NCI-H526 (cell line): Measurements from ENCODE around the gene CFAP91.
"Not testable (repeated sequence)": the region's sequence is repeated elsewhere in the genome, so short reads cannot be mapped to it uniquely, and the experiment has no call there.

ENCODE experiments used
- DNase-seq, 2 experiments: peaks; one replicate each; lab custom pipeline; 2025; lab: John Stamatoyannopoulos, UW

CFAP91 gene

DNA sequence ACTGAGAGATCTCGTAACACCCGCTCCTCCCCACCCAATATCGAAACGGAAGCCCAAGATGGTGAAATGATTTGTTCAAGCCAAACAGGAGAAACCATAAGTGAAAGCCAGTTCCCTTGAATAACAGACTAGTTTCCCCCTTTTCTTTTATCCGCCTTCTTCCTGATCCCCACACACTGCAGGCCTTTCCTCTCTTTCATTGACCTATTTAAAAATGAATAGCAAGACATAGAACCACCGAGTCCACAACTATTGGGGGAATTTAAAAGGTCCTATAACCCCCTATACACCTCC is 25.2 kb upstream of the CFAP91 start:
- no peak for DNase-seq

GRCh38 chr3:119678209-119678608 is 24.6 kb upstream of the CFAP91 start:
- DNase-seq = not testable (repeated sequence)

- no peak for DNase-seq
Measured at GRCh38 chr3:119679874-119680273, 22.9 kb upstream of the CFAP91 start.

DNA sequence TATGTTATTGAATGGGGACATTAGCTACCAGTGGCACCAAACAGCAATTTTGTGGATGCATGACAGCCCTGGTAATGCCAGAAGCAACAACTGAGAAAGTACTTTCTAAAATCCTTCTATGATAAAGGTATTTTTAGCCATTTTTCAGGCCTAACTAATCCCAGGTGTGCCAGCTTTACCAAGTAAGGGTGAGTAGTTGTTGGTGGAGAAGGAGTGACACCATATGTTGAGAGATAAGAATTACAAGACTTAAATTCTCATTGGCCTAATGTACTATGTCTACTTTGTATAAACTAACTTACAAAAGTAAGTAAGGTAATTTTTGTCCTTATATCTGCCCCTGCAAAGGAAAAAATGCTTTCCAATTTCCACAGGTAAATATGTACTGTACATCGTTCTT is 21.5 kb upstream of the CFAP91 start:
- peak; percentile 1 to 37 for DNase-seq

DNA sequence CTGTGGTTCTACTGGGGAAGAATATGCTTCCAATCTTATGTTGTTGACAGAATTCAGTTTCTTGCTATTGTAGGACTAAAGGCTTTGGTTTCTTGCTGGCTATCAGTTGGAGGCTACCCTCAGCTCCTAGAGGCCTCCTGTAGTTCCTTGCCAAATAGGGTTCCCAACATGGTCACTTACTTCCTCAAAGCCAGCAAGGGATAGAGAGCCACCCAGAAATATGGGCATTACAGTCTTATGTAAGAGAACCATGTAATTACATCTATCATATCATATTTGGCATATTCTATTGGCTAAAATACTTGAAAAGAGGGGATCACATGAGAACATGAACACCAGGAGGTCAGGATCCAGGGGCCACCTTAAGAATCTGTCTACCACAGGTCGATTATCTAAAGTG is 19.4 kb upstream of the CFAP91 start:
- DNase-seq = no peak

DNA sequence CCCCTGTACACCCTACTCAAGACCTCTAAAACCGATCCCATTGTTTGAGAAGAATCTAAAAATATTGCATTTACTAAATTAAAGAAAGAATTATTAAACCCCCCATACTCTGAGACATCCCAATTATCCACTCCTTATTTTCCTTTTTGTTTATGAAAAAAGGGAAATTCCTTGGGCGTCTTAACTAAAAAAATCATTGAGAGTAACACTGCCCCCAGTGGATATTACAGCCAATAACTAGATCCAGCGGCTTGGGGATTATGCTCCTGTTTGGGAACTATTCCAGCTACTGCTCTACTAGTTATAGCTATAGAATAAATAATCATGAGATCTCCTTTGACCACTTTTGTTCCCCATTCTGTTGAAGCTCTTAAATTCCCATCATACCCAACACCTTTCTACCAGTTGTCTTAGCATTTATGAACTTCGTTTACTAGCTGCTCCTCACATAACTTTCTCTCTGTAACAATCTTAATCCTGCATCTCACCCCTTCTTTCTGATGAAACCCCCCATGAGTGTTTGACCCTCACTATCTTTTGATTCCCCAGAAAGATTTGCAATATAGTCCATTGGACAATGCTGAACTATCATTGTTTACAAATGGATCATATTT is 12.7 kb upstream of the CFAP91 start:
- DNase-seq = peak in 1 of 2 experiments; percentile 10

GRCh38 chr3:119695480-119695879 is 7.3 kb upstream of the CFAP91 start:
- DNase-seq = peak in 1 of 2 experiments; percentile 1

- no peak for DNase-seq
Measured at GRCh38 chr3:119697394-119697793, 5.4 kb upstream of the CFAP91 start.

- DNase-seq = no peak
Measured at GRCh38 chr3:119700269-119700919, 2.4 kb upstream of the CFAP91 start.

DNA sequence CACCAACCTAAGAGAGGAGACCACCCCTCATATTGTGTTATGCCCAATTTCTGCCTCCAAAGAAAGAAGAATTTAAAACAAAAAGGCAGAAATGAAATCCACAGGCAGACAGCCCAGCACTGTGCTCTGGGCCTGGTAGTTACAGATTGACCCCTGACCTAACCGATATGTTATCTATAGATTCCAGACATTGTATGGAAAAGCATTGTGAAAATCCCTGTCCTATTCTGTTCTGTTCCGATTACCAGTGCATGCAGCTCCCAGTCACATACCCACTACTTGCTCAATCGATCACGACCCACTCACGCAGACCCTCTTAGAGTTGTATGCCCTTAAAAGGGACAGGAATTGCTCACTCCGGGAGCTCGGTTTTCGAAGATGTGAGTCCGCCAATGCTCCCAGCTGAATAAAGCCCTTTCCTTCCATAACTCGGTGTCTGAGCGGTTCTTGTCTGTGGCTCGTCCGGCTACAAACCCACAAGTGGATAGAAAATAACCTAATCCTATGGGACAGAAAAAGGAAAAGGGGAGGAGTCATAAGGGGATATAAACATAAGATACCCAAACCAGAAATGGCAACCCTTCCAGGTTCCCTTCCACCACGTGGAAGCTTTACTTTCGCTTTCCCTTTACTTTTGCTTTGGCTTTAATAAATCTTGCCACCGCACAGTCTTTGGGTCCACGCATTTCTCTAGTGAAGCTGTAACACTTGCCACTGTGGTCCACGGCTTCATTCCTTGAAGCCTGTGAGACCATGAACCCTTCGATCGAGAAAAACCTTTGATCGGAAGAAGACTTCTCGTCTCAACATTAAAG is 1.7 kb upstream of the CFAP91 start:
- no peak for DNase-seq

DNA sequence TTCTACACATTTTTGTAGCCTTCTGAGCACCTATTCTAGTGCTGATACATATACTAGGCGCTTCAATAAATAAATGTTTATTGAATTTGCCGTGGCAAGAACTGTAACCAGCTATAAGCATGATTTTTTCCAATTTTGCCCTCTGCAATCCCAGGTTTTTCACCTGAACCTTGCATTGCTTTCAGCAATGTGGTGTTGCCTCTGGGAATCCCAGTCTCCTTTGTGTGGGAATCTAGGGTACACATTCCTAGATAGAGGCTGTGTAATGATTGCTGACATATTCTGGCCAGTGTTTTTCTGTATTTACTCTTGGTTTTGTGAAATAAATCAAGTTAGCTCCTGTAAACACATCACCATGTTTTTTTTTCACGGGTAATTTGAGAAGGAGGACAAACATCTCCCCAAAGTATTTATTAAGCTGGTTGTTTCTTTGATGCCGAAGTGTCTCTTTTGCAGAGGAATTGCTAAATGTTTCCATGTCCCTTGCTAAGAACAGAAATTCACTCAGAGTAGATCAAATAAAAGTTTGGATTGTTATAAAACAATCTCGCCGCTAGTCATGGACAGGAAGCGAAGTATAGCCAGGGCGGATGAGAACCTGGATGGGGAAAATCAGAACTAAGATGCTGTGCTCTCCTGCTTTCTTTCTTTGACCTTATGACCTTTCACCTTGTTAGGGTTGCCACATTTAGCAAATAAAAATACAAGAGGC is 1.2 kb downstream of the CFAP91 start:
- no peak for DNase-seq

DNA sequence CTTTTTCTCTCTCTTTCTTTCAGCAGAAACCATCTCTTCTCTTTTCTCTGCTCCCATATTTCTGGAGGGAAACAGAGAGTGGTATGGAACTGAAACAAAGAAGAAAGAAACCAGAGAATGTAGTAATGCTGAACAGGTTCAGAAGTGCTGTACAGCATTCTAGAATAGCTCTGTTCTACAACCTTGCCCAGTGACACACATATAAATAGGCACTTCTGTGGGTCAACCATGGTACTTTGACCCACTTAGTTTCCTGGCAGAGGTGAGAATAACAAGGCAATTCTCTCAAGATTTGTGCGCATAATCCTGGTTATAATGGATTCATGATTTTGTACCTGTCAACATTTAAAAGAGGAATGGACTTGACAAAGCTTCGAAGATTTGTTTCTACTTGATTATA is 12.3 kb downstream of the CFAP91 start:
- DNase-seq = no peak

GRCh38 chr3:119716998-119717397 is 14.2 kb downstream of the CFAP91 start:
- no peak for DNase-seq

- DNase-seq = no peak
Measured at GRCh38 chr3:119717520-119717919, 14.7 kb downstream of the CFAP91 start.

DNA sequence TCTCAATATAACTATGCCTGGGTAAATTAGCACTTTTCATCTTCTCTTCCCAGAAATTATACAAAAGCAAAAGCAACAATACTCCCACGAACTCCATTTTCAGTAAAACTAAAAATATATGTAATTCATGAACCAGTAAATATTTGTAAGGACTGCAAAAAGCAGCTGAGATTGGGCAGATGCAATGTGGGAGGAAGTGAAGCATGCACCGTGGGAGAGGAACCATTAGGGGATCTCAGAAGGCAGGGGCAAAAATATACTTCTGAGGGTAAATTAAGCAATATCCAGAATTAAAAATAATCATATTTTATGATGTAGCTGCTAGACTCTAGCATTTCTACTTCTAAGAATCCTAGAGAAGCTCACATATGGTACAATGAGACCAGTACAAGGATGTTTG is 20.2 kb downstream of the CFAP91 start:
- DNase-seq = no peak

- no peak for DNase-seq
Measured at GRCh38 chr3:119726909-119727308, 24.1 kb downstream of the CFAP91 start.

GRCh38 chr3:119729996-119730395 is 27.2 kb downstream of the CFAP91 start:
- DNase-seq = no peak

DNA sequence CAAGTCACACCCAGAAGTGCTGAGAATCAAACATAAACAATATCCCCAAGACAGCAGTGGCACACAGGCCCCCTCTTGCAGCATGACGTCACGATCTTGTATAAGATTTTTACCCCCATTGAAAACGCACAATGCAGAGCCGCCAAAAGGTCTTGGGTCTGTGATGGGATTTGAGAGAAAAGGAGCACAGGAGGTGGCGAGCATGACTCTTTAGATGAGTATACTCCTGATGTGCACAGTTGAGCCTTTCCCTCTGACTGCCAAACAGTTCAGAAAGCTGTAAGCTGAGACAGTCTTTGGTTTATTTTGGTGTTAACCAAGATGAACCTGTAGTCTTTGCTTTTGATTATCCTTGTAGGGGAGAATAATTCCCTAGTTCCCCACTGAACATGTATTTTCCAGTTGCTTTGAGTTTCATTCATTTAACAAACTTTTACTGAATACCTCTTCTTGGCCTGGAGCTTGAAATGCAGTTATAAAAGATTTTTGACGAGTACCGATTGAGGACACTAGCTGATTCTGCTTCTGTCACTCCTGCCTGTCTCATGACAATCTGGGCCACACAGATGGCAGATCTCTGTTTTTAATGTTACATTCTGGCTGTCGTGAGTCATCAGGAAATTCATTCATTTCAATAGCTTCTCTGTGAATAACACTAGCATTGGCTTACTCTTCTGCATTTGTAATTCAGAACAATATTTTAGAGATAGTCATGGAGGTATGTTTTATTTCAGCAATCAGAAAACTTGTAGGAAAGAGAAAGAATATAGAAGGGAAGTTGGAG is 28.9 kb downstream of the CFAP91 start:
- no peak for DNase-seq

DNA sequence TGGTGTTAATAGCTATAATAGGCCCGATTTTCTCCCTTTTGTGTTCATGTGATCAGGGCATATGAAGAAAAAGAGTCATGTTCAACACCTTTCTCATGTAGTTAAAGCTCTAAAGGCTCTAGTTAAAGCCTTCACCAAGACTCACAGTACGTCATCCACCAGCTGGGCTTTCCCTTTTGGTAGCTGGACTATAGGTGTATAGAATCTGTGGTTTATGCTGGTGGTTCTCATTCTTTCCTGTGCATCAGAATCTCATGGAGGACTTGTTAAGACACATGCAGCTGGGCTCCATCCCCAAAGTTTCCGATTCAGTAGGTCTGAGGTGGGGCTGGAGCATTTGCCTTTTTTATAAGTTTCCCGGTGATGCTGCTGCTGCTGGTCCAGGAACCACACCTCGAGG is 31.0 kb downstream of the CFAP91 start:
- DNase-seq = no peak

DNA sequence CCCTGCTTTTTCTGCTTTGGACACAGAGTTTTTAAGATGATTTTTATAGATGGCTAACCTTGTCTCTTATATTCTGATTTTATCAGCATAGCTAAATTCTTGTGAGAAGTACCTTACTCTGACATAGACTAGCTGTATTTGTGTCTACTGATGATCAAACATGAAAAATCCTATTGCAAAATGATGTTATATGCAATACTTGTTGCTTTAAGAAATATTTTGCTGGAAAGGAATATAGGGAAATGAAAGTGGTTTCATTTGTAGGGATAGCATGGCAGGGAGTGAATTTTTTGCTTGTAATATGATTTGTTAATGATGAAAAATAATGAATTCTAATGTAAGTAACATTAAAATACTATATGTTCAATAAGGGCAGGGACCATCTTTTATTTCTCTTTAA is 35.9 kb downstream of the CFAP91 start:
- DNase-seq = no peak

DNA sequence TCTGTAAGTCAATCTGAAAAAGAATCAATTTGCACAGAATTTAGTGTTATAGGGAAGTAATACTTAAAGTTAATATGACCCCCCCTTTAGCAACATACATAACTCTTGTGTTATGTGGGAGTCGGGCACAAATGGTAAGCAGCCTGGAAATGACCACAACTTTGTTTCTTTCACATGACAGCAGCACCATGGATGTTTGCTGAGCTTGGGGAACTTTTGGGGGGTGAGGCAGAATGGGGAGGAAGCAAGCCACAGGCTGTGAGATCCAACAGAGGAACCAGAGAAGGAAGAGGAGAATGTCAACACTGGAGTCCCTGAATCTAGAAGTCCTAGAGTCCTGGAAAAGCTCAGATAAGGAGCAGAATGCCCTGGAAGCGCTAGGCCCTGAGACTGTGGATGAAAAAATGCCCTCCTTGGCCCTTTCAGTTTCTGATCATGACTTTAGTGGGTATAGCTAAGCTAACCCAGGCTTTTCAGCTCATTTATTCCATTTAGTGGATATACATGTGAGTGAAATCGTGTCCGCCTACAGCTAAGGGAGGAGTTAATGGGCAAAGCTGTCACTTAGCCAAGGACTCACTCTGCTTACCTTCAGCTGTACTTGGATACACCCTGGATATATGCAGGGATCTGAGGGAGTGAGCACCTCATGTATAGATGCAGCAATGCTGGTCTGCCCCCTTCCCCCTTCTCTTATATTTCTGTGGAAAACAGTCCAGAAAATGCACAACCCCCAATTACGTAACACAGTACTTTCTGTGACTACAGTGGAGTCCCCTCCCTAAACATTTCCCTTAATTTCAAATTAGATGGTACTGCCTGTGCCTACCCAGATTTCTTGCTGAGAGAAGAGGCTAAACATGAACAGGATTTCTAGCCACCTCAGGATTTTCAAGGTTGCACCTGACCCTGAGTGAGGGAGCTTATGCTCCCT is 39.1 kb downstream of the CFAP91 start:
- DNase-seq = no peak
